Epithelial cell of proximal tubule (primary cell): Measurements from ENCODE around the gene KIF25. TPM values are rescaled to one million over a fixed set of nuclear protein-coding genes. Genes with fewer than 3 reads are reported as not detected.

Experiments
- DNase-seq: peaks from one replicate; pipeline ENCODE4 v3.0.0-alpha.2; 2011; ENCODE audit warnings: low read depth
- H3K4me3 ChIP-seq: 2 replicates; pipeline ENCODE4 v1.5.1; 2011; ENCODE audit warnings: low read depth, mild to moderate bottlenecking, low read length
- CTCF ChIP-seq: conservative IDR thresholded peaks from 2 replicates; pipeline ENCODE4 v1.5.1; 2012; ENCODE audit warnings: low read depth, mild to moderate bottlenecking, low read length
- total RNA-seq: library from RNA; depleted of rRNA; stranded (reverse); fragments of >200 nt; gene quantifications from 2 replicates; pipeline ENCODE4 v1.2.3, GENCODE V29; 2015

Gene KIF25
- total RNA-seq, 1 donor from 2014 or later: not detected

GRCh38 chr6:168089186-168090063, 92.0 kb downstream of the KIF25 start:
- H3K4me3 ChIP-seq: no peak overlapping the region
- TF ChIP-seq CTCF: no peak
- DNase-seq: no peak

GRCh38 chr6:168090064-168090690, 92.7 kb downstream of the KIF25 start:
- no peak overlapping the region for H3K4me3 ChIP-seq
- no peak for TF ChIP-seq CTCF
- no peak for DNase-seq

- no peak overlapping the region for H3K4me3 ChIP-seq
- TF ChIP-seq CTCF: no peak
- DNase-seq: no peak
These were observed 93.2 kb downstream of the KIF25 start for GRCh38 chr6:168090706-168091105.

- no peak for DNase-seq
- no peak overlapping the region for H3K4me3 ChIP-seq
- TF ChIP-seq CTCF: no peak
These were observed 94.2 kb downstream of the KIF25 start for GRCh38 chr6:168091381-168092264.

- no peak overlapping the region for H3K4me3 ChIP-seq
- DNase-seq: no peak
- TF ChIP-seq CTCF: no peak
These were observed 95.1 kb downstream of the KIF25 start for GRCh38 chr6:168092541-168092940.

GRCh38 chr6:168093071-168093505, 95.6 kb downstream of the KIF25 start:
- no peak overlapping the region for H3K4me3 ChIP-seq
- no peak for DNase-seq
- no peak for TF ChIP-seq CTCF
